Measurements from ENCODE around the gene ZNF410. TPM values are rescaled to one million over a fixed set of nuclear protein-coding genes. Genes with fewer than 3 reads are reported as not detected.
"Not testable (repeated sequence)": the region's sequence is repeated elsewhere in the genome, so short reads cannot be mapped to it uniquely, and the experiment has no call there.

Gene ZNF410
- total RNA-seq, 2 donors from 2014 or later: 38.6 to 39.2 TPM

GRCh38 chr14:73878436-73878835 is 8.2 kb upstream of the ZNF410 start:
- no peak for DNase-seq (ENCODE audit: low spot score)
- intact Hi-C loops (cut with DNase I): no loop called here

GRCh38 chr14:73879027-73879426 is 7.6 kb upstream of the ZNF410 start:
- DNase-seq (ENCODE audit: low spot score): no peak
- intact Hi-C loops (cut with DNase I): no loop called here

GRCh38 chr14:73884438-73885190 is 2.0 kb upstream of the ZNF410 start:
- intact Hi-C loops (cut with DNase I): no loop called here
- DNase-seq (ENCODE audit: low spot score): no peak

GRCh38 chr14:73887318-73887616 is 608 bp downstream of the ZNF410 start:
- DNase-seq (ENCODE audit: low spot score): no peak
- intact Hi-C loops (cut with DNase I): no loop called here

- intact Hi-C loops (cut with DNase I): no loop called here
- DNase-seq (ENCODE audit: low spot score): no peak
Observed at GRCh38 chr14:73887694-73888459, 1.2 kb downstream of the ZNF410 start.

GRCh38 chr14:73888460-73888725 is 1.7 kb downstream of the ZNF410 start:
- intact Hi-C loops (cut with DNase I): no loop called here
- DNase-seq (ENCODE audit: low spot score): no peak

- intact Hi-C loops (cut with DNase I): no loop called here
- DNase-seq (ENCODE audit: low spot score): no peak
Observed at GRCh38 chr14:73888971-73889370, 2.3 kb downstream of the ZNF410 start.

GRCh38 chr14:73889376-73889775 is 2.7 kb downstream of the ZNF410 start:
- intact Hi-C loops (cut with DNase I): no loop called here

GRCh38 chr14:73894180-73894687 is 7.6 kb downstream of the ZNF410 start:
- intact Hi-C loops (cut with DNase I); DNase-seq (ENCODE audit: low spot score): not testable (repeated sequence)

More at GRCh38 chr14:73889376-73889775, 2.7 kb downstream of the ZNF410 start:
- DNase-seq (ENCODE audit: low spot score): no peak

- intact Hi-C loops (cut with DNase I): no loop called here
- DNase-seq (ENCODE audit: low spot score): no peak
Observed at GRCh38 chr14:73895939-73896338, 9.3 kb downstream of the ZNF410 start.

- intact Hi-C loops (cut with DNase I): no loop called here
- DNase-seq (ENCODE audit: low spot score): no peak
Observed at GRCh38 chr14:73896521-73896920, 9.9 kb downstream of the ZNF410 start.

- intact Hi-C loops (cut with DNase I): no loop called here
- DNase-seq (ENCODE audit: low spot score): no peak
Observed at GRCh38 chr14:73903028-73903427, 16.4 kb downstream of the ZNF410 start.

GRCh38 chr14:73909681-73910080 is 23.0 kb downstream of the ZNF410 start:
- intact Hi-C loops (cut with DNase I): no loop called here
- no peak for DNase-seq (ENCODE audit: low spot score)

- DNase-seq (ENCODE audit: low spot score): no peak
- intact Hi-C loops (cut with DNase I): no loop called here
Observed at GRCh38 chr14:73913256-73913655, 26.6 kb downstream of the ZNF410 start.

- intact Hi-C loops (cut with DNase I): no loop called here
- no peak for DNase-seq (ENCODE audit: low spot score)
Observed at GRCh38 chr14:73916324-73916723, 29.7 kb downstream of the ZNF410 start.

- intact Hi-C loops (cut with DNase I); DNase-seq (ENCODE audit: low spot score): not testable (repeated sequence)
Observed at GRCh38 chr14:73919457-73919856, 32.8 kb downstream of the ZNF410 start.

- no peak for DNase-seq (ENCODE audit: low spot score)
- intact Hi-C loops (cut with DNase I): no loop called here
Observed at GRCh38 chr14:73924337-73924736, 37.7 kb downstream of the ZNF410 start.

- no peak for DNase-seq (ENCODE audit: low spot score)
- intact Hi-C loops (cut with DNase I): no loop called here
Observed at GRCh38 chr14:73935666-73936065, 49.0 kb downstream of the ZNF410 start.

GRCh38 chr14:73936548-73936947 is 49.9 kb downstream of the ZNF410 start:
- DNase-seq (ENCODE audit: low spot score): no peak
- intact Hi-C loops (cut with DNase I): no loop called here

- DNase-seq (ENCODE audit: low spot score): no peak
- intact Hi-C loops (cut with DNase I): no loop called here
Observed at GRCh38 chr14:73937012-73937411, 50.4 kb downstream of the ZNF410 start.

GRCh38 chr14:73942180-73942579 is 55.5 kb downstream of the ZNF410 start:
- intact Hi-C loops (cut with DNase I): no loop called here

More at GRCh38 chr14:73942180-73942579, 55.5 kb downstream of the ZNF410 start:
- DNase-seq (ENCODE audit: low spot score): no peak
